HG03520 (cell line): ENCODE data around the gene ADAM10.

Experiments
- ATAC-seq: cut with Tn5 transposase; IDR thresholded peaks from one replicate; pipeline ENCODE4 v1.9.1; 2021; ENCODE audit warnings: mild to moderate bottlenecking, moderate library complexity; ENCODE audit not compliant: unreplicated experiment

The ADAM10 gene

GRCh38 chr15:58584789-58585461, 164.6 kb downstream of the ADAM10 start:
- ATAC-seq: no peak

DNA sequence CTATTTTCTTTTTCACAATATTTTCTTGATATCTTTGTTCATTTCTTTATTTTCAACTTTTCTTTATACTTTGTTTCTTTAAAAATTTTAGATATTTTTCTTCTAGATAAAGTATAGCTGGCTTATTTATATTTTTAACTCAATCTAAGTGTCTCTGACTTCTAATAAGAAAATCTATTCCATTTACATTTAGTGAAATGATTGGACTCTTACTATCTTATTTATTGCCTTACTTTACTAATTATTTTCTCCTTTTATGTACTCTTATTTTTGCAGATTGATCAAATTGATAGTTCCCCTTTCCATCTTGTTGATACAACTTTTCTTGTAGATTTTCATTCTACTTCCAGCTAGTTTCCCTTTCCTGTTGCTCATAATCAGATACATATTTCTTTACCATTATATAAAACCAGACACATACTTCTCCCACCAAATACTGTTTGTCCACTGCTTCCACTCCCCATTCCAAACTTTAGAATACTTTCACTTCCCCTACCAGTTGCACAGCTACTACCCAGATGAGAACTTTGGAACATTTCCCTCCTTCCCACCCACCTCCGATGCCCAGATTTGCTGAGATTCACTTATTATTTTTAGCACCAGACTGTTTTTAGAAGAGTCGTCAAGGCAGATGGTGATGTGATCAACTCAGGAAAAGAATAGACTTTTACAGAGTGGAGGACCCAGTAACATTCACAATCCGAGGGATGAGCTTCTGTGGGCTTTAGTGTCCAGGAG, 166.2 kb downstream of the ADAM10 start:
- ATAC-seq: no peak

GRCh38 chr15:58582160-58582559, 167.3 kb downstream of the ADAM10 start:
- ATAC-seq: no peak

DNA sequence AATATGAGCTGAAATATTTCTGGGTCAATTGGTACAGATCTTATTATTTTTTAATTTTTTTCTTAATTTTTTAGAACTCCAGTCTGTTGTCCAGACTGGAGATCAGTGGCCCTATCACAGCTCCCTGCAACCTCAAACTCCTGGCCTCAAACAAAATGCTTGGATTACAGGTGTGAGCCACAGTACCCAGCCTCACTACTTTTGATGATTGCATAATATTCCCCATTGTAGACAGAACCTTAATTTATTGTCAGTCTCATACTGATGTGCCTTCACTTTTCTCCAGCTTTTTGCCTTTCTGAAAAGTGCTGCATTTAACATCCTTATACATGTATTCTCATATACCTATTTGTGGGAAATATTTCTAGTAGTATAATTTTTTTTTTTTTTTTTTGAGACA, 172.8 kb downstream of the ADAM10 start:
- no peak for ATAC-seq

- no peak for ATAC-seq
Measured at GRCh38 chr15:58575045-58575786, 174.3 kb downstream of the ADAM10 start.

GRCh38 chr15:58574631-58575030, 174.9 kb downstream of the ADAM10 start:
- ATAC-seq: no peak

DNA sequence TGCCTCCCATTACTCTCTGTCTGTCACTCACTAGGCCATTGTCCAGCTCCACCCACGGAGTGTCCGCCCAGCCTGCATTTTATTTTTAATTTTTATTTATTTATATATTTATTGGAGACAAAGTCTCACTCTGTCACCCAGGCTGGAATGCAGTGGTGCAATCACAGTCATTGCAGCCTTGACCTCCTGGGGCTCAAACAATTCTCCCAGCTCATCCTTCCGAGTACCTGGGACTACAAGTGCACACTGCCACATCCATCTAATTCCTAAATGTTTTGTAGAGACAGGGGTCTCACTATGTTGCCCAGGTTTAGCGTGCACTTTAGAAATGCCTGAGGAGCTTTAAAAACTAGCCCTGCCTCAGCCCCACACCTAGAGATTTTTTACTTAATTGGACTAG, 176.2 kb downstream of the ADAM10 start:
- no peak for ATAC-seq

DNA sequence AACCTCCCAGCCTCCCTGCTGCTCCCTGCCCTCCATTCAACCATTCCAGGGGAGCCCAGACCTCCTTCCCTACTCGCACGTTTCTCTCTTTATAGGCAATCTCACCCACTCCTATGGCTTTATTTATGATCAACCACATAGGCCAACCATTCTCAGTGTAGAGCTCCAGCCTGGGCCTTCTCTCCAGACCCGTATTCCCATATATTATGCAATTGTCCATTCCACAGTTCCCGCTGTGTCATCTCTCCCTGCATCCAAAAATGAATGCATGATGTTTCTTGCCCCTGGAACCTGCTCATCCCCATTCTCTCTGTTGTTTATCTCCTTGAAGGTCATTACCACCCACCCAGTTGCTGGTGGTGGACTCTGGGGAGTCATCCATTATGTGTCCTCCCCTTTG, 177.0 kb downstream of the ADAM10 start:
- no peak for ATAC-seq

- ATAC-seq: no peak
Measured at GRCh38 chr15:58571491-58571890, 178.0 kb downstream of the ADAM10 start.

DNA sequence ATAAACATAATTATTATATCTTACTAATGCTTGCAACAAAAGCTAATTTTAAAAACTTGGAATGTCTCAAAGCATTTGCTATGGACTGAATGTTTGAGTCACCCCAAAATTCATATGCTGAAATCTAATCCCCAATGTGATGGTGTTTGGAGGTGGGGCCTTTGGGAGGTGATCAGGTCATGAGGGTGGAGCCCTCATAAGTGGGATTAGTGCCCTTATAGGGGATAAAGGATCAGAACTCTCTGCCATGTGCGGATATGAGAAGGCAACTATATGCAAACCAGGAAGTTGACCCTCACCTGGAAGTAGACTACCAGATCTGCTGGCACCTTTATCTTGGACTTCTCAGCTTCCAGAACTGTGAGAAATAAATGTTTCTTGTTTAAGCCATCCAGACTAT, 180.1 kb downstream of the ADAM10 start:
- no peak for ATAC-seq

DNA sequence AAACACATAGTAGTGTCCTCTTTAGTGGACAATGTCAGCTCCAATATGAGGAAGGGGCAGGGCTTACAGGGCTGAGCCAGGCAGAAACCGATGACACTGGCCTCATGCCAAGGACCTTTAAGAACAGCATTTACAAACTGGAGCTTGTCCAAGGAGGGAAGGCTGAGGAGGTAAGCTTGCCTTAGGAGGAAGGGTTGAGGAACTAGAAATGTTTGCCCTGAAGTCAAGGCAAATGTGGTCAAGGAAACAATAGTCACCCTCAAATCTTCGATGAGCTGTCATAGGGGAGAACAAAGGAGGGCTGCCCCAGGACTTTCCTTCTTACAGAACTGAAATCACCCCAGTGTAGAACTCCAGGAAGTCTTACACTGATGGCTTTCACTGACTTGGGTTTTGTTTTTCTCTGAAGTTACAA, 181.3 kb downstream of the ADAM10 start:
- ATAC-seq: no peak

DNA sequence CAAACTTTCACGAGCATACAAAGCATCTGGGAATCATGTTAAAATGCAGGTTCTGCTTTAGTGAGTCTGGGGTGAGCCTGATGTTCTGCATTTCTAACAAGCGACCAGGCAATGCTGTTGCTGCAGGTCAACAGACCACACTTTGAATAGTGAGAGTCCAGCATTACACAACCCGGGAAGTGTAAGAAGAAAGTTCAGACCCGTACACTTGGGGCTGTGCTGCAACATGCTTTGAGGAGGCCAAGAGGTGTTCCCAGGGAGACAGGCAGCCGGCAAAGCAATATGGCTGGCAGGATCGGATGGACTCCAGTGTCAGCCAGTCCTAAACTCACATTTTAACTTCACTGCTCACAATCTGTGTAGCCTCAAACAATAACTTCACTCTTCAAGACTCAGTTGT, 183.5 kb downstream of the ADAM10 start:
- ATAC-seq: no peak

- ATAC-seq: no peak
Measured at GRCh38 chr15:58565619-58566018, 183.9 kb downstream of the ADAM10 start.

GRCh38 chr15:58564981-58565380, 184.5 kb downstream of the ADAM10 start:
- ATAC-seq: no peak

- ATAC-seq: no peak
Measured at GRCh38 chr15:58562135-58562534, 187.4 kb downstream of the ADAM10 start.

DNA sequence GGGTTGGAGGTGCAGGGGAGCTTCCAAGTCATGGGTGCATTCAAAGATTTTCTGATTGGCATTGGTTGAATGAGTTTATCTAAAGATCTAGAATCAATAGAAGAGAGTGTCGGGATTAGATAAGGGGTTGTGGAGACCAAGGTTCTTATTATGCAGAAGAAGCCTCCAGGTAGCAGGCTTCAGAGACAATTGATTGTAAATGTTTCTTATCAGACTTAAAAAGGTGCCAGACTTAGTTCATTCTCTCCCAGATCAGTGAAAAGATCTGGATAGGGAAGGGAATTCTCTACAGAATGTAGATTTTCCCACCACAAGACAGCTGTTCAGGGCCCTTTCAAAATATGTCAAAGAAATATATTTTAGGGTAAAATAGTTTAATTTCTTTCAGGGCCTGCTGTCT, 188.2 kb downstream of the ADAM10 start:
- ATAC-seq: no peak

DNA sequence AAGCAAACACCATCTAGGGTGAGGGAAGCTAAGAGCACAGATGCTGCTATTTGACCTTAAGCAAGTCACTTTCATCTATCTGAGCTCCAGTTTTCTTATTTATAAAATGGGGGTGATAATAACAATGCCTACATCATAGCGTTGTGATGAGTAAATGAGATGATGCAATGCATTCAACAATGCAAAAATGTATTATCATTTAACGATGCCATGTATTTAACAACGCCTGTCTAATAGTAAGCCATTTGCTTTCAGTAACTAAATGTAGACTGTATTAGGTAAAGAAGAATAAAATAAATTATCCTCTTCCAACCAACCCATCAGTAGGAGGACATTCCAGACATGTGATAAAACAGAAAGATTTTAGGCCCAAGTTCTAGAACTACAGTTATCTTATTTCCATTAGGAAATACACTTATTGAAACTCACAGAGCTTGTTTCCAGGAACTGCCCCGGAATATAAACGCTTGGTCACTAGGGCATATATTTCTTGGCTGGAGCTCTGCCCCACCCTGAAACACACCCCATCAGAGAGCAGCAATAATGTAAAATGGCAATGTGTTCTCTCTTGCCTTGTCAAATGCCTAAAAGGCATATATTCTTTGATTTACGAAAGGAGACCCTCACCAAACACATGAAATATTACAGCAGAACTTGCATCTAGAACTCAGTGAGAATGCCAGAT, 189.5 kb downstream of the ADAM10 start:
- no peak for ATAC-seq

DNA sequence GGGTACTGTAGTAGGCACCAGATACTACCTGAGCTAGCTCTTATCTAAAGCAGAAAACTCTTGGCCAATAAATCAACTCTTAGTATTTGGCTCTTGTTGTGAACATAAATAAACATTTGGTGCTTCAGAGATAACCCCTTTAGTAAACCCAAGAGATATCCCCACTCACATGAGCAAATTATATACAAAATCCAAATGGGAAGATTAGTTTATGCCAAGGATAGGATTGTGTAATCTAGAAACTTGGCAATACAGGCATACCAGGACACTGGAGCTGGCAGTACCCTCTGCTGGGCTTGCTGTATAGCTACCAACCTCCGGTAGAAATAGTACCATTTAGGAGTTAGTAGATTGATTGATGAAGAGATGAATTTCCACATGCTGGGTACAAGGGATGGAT, 190.7 kb downstream of the ADAM10 start:
- ATAC-seq: no peak

DNA sequence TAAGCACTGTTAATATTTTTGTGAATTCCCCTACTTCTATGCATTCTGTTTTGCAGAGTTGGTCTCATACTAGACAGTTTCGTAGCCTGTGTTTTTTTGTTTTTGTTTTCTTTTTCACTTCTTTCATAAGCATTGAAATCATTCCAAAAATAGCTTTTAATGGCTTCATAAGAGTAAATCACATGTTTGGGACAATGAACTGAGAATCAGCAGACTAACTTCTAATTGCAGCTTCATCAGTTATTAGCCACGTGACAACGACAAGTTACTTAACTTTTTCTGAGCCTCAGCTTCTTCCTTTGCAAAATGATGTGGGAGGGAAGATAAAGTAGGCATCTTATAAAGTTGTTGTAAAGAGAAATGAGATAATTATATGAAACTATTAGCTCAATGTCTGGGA, 193.0 kb downstream of the ADAM10 start:
- ATAC-seq: no peak

DNA sequence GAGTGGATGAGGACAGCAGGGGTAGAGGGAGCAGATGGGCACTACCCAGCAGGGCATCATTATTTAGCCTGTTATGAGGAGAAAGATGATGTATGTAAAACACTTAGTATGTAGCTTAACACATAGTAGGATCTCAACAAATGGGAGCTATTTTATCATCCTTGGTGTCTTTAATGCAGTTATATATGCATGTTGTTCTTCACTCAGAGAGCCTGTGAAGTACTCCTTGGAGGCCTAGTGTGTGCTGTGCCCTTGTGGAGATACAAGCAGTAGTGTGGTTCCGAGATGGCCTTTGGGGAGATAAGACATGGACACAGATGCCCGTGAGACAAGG, 193.5 kb downstream of the ADAM10 start:
- no peak for ATAC-seq

- ATAC-seq: no peak
Measured at GRCh38 chr15:58555162-58556027, 194.1 kb downstream of the ADAM10 start.
